Endothelial cell of umbilical vein (primary cell): ENCODE results near the gene PYROXD2. TPM values are rescaled to one million over a fixed set of nuclear protein-coding genes. Genes with fewer than 3 reads are reported as not detected.

Experiments used
- BruUV-seq: library from RNA; stranded (reverse); fragments of 400-500 nt; replicated peaks from 2 replicates; lab custom pipeline; 2021; lab: Mats Ljungman, UMichigan
- CTCF ChIA-PET: fragments of 300-600, 350-600 bp; sonication (Branson Sonifier 250); formaldehyde crosslinking; loops from one replicate; lab custom pipeline; 2021; ENCODE audit warnings: antibody characterized with exemption, inconsistent platforms; lab: Charles Lee
- POLR2A ChIA-PET: fragments of 300-600, 350-600 bp; sonication (Branson Sonifier 250); formaldehyde crosslinking; loops from one replicate; lab custom pipeline; 2021; ENCODE audit warnings: antibody characterized with exemption, inconsistent platforms; lab: Charles Lee
- DNase-seq: peaks from one replicate; pipeline ENCODE4 v3.0.0-alpha.2; 2011; ENCODE audit warnings: low read depth, low spot score
- FAIRE-seq: peaks from 2 replicates; lab custom pipeline; 2011; peaks lifted over from hg19 to GRCh38; lab: Jason Lieb, UNC
- H2AFZ ChIP-seq: 2 replicates; pipeline ENCODE4 v1.6.0; 2012; ENCODE audit warnings: low read depth, low read length, control low read depth, inconsistent platforms
- H3K27ac ChIP-seq: 2 replicates; pipeline ENCODE4 v1.5.1; 2011; ENCODE audit warnings: low read depth, mild to moderate bottlenecking, control low read depth, low read length, moderate library complexity; ENCODE audit not compliant: insufficient read depth
- H3K27me3 ChIP-seq, 2 experiments: 2 replicates each; pipeline versions ENCODE4 v1.6.0 to v1.6.1; 2011; ENCODE audit warnings: low read length in 2 of 2, mixed read lengths in 1 of 2; ENCODE audit not compliant: control insufficient read depth in 2 of 2, insufficient read depth in 2 of 2
- H3K36me3 ChIP-seq, 2 experiments: 2 replicates in 1 of 2; 3 replicates in 1 of 2; pipeline ENCODE4 v1.5.1; 2011; ENCODE audit warnings: low read length in 2 of 2, mild to moderate bottlenecking in 1 of 2, moderate library complexity in 1 of 2; ENCODE audit not compliant: control insufficient read depth in 2 of 2, insufficient read depth in 2 of 2; ENCODE audit errors: extremely low read depth in 1 of 2
- H3K4me1 ChIP-seq: 3 replicates; pipeline ENCODE4 v1.5.1; 2011; ENCODE audit warnings: mild to moderate bottlenecking, low read length; ENCODE audit not compliant: control insufficient read depth, insufficient read depth; ENCODE audit errors: extremely low read depth
- H3K4me2 ChIP-seq: 2 replicates; pipeline ENCODE4 v1.6.1; 2011; ENCODE audit warnings: low read length, control low read depth, mixed read lengths; ENCODE audit not compliant: insufficient read depth
- H3K4me3 ChIP-seq, 3 experiments: fragments of 200-600 bp in 1 of 3; sonication (generic), shearing (Covaris generic) in 1 of 3; replicated peaks in 1 of 3; 2 replicates each; pipeline ENCODE4 v1.5.1; 2011 to 2016; ENCODE audit warnings: control low read depth in 3 of 3, low read length in 3 of 3, mild to moderate bottlenecking in 2 of 3, inconsistent platforms in 1 of 3, low read depth in 1 of 3, moderate library complexity in 1 of 3; ENCODE audit not compliant: insufficient read depth in 1 of 3
- H3K79me2 ChIP-seq: 2 replicates; pipeline ENCODE4 v1.6.0; 2012; ENCODE audit warnings: low read length, inconsistent platforms; ENCODE audit not compliant: control insufficient read depth, insufficient read depth
- H3K9ac ChIP-seq: replicated peaks from 2 replicates; pipeline ENCODE3; 2011; ENCODE audit warnings: low read length, control low read depth; ENCODE audit not compliant: insufficient read depth; ENCODE audit errors: extremely low read depth
- H3K9me1 ChIP-seq: replicated peaks from 3 replicates; pipeline ENCODE4 v1.6.0; 2011; ENCODE audit warnings: mild to moderate bottlenecking, low read length; ENCODE audit not compliant: control insufficient read depth, insufficient read depth; ENCODE audit errors: extremely low read depth
- H3K9me3 ChIP-seq: replicated peaks from 2 replicates; pipeline ENCODE4 v1.5.1; 2012; ENCODE audit warnings: low read length, inconsistent platforms; ENCODE audit not compliant: control insufficient read depth, insufficient read depth
- H4K20me1 ChIP-seq: replicated peaks from 2 replicates; pipeline ENCODE3; 2011; ENCODE audit warnings: mild to moderate bottlenecking, low read length; ENCODE audit not compliant: control insufficient read depth, insufficient read depth; ENCODE audit errors: extremely low read depth
- CTCF ChIP-seq, 2 donors: IDR thresholded peaks; 1 replicate in 1 of 2; 2 replicates in 1 of 2; pipeline ENCODE4 v1.5.1; 2011; ENCODE audit warnings: low read length in 2 of 2, mild to moderate bottlenecking in 2 of 2, moderate library complexity in 2 of 2, control low read depth in 1 of 2, inconsistent platforms in 1 of 2, low read depth in 1 of 2; ENCODE audit not compliant: insufficient read depth in 1 of 2; ENCODE audit errors: extremely low read depth in 1 of 2
- EZH2 ChIP-seq: IDR thresholded peaks from 2 replicates; pipeline ENCODE4 v1.6.1; 2012; ENCODE audit warnings: borderline replicate concordance, low read depth, mild to moderate bottlenecking, moderate library complexity, low read length, inconsistent platforms; ENCODE audit not compliant: severe bottlenecking
- FOS ChIP-seq: IDR thresholded peaks from 2 replicates; pipeline ENCODE4 v1.6.1; 2011; ENCODE audit warnings: mild to moderate bottlenecking, low read length, moderate library complexity, borderline replicate concordance; ENCODE audit not compliant: insufficient read depth
- GATA2 ChIP-seq: IDR thresholded peaks from 2 replicates; pipeline ENCODE4 v1.7.0; 2011; ENCODE audit warnings: low read depth, mild to moderate bottlenecking, moderate library complexity, mixed read lengths, low read length; ENCODE audit not compliant: insufficient read length, insufficient read depth
- JUN ChIP-seq: IDR thresholded peaks from 2 replicates; pipeline ENCODE4 v1.6.1; 2011; ENCODE audit warnings: borderline replicate concordance, low read depth; ENCODE audit not compliant: insufficient read length, insufficient read depth
- MYC ChIP-seq: IDR thresholded peaks from one replicate; pipeline ENCODE4 v1.6.1; 2011; ENCODE audit warnings: mild to moderate bottlenecking, low read depth, low read length
- POLR2A ChIP-seq: IDR thresholded peaks from 2 replicates; pipeline ENCODE4 v1.6.1; 2012; ENCODE audit warnings: low read depth, mild to moderate bottlenecking, control low read depth, low read length
- POLR2AphosphoS5 ChIP-seq: IDR thresholded peaks from 2 replicates; pipeline ENCODE4 v1.6.1; 2012; ENCODE audit warnings: low read depth, mild to moderate bottlenecking, control low read depth, low read length, moderate library complexity; ENCODE audit not compliant: insufficient read depth
- dilution Hi-C: fragments of 300-500 bp; cut with MboI; formaldehyde crosslinking; loops from one replicate; pipeline ENCODE4 v1.15.0; 2019; ENCODE audit warnings: low sequenced_read_pairs; ENCODE audit not compliant: extremely low pct_ligation_motif_present
- intact Hi-C: fragments of 100-400 bp; cut with micrococcal nuclease; formaldehyde crosslinking; loops from one replicate; pipeline ENCODE4 v1.10.0; 2022
- polyA plus RNA-seq, 4 experiments: library from polyadenylated mRNA; depleted of rRNA in 3 of 4; stranded (reverse) in 3 of 4; unstranded in 1 of 4; fragments of >200 nt; gene quantifications; 2 replicates each; pipeline versions ENCODE4 v1.2.1 to v1.2.3, GENCODE V29; 2011 to 2012; ENCODE audit warnings: missing spikeins in 1 of 4
- total RNA-seq: library from RNA; stranded (reverse); gene quantifications from 2 replicates; pipeline ENCODE4 v1.2.3, GENCODE V29; 2021
- TF ChIP-seq, protein P1 (sequence below): IDR thresholded peaks from 2 replicates; pipeline ENCODE4 v1.6.1; 2011; ENCODE audit not compliant: insufficient read depth, insufficient read length

PYROXD2 gene
- total and polyA plus RNA-seq, 2 donors (not counting 3 experiments of a cell fraction or from before 2014, with no cell fraction given): 7.0 to 13.7 TPM

GRCh38 chr10:98384531-98385133, 30.4 kb downstream of the PYROXD2 start:
- Histone ChIP-seq H3K9me3 (no peaks in the 10 kb centered on the region), H3K4me2 (no peak overlapping the region), H4K20me1 (no peaks in the 10 kb centered on the region), H3K36me3 (no peaks in the 10 kb centered on the region), H3K9ac (no peak overlapping the region), H3K4me1 (no peaks in the 10 kb centered on the region), H3K27ac (no peak overlapping the region), H3K27me3 (no peaks in the 10 kb centered on the region), H3K4me3 (no peak overlapping the region), H3K9me1 (no peaks in the 10 kb centered on the region), H2AFZ (no peak overlapping the region), H3K79me2 (no peaks in the 10 kb centered on the region)
- ChIA-PET CTCF (interaction anchor here (1.3 kb wide), 1 partner anchor 9 kb away, joined by 4 read pairs; no protein-coding TSS in a partner anchor), POLR2A (no interaction called here)
- intact Hi-C loops (no loop called here), dilution Hi-C loops (no loop called here)
- FAIRE-seq (no peak), DNase-seq (no peak)
- BruUV-seq: no TSS peak
- no peak for TF ChIP-seq EZH2
- TF ChIP-seq MYC: no peak
- no peak for TF ChIP-seq GATA2
- TF ChIP-seq, protein P1, sequence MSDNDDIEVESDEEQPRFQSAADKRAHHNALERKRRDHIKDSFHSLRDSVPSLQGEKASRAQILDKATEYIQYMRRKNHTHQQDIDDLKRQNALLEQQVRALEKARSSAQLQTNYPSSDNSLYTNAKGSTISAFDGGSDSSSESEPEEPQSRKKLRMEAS: no peak
- no peak for TF ChIP-seq CTCF (IDR thresholded peaks at IDR 0.05; ENCODE audit: extremely low read depth in 1 of 2, insufficient read depth in 1 of 2, low read depth in 1 of 2, low read length in 2 of 2)
- no peak for TF ChIP-seq POLR2AphosphoS5
- no peak for TF ChIP-seq FOS
- TF ChIP-seq JUN: no peak
- TF ChIP-seq POLR2A: no peak
